H1 (cell line): ENCODE measurements around the gene ANKS1B. TPM values are rescaled to one million over a fixed set of nuclear protein-coding genes. Genes with fewer than 3 reads are reported as not detected.

ENCODE experiments used
- ASH2L ChIP-seq: fragments of 200-600, 300-600 bp; sonication (generic); IDR thresholded peaks from one replicate; pipeline ENCODE4 v1.7.1; 2017; ENCODE audit warnings: low read length
- BACH1 ChIP-seq: IDR thresholded peaks from 2 replicates; pipeline ENCODE4 v1.6.1; 2012; ENCODE audit warnings: low read length, improper control_type of control experiment
- FOSL1 ChIP-seq: IDR thresholded peaks from 2 replicates; pipeline ENCODE4 v1.6.1; 2011; ENCODE audit warnings: mild to moderate bottlenecking, low read depth, low read length, moderate library complexity; ENCODE audit not compliant: insufficient read depth
- HDAC6 ChIP-seq: IDR thresholded peaks from one replicate; pipeline ENCODE4 v1.7.1; 2012; ENCODE audit warnings: low read depth, mild to moderate bottlenecking, inconsistent platforms, low read length, moderate library complexity
- KDM1A ChIP-seq: fragments of 200-600, 300-600 bp; sonication (generic); IDR thresholded peaks from 2 replicates; pipeline ENCODE4 v1.7.1; 2016; ENCODE audit warnings: mild to moderate bottlenecking, low read length, borderline replicate concordance
- RFX5 ChIP-seq: IDR thresholded peaks from 2 replicates; pipeline ENCODE4 v1.6.1; 2011; ENCODE audit warnings: low read depth, low read length, improper control_type of control experiment, borderline replicate concordance
- RNF2 ChIP-seq: fragments of 200-900, 300-1000 bp; sonication (generic); IDR thresholded peaks from 2 replicates; pipeline ENCODE4 v1.7.1; 2016; ENCODE audit warnings: borderline replicate concordance, low read depth, mild to moderate bottlenecking, antibody characterized with exemption, low read length; ENCODE audit not compliant: poor library complexity, severe bottlenecking; ENCODE audit errors: missing control alignments
- TAF7 ChIP-seq: optimal IDR thresholded peaks from 2 replicates; pipeline ENCODE3; 2011; ENCODE audit warnings: low read depth, mild to moderate bottlenecking, inconsistent platforms, low read length, moderate library complexity, borderline replicate concordance
- polyA plus RNA-seq, 7 experiments: library from polyadenylated mRNA; depleted of rRNA in 3 of 7; stranded (reverse) in 5 of 7; unstranded in 2 of 7; fragments of >200 nt in 5 of 7; fragments of 200-250 nt in 2 of 7; gene quantifications; 1 replicate in 5 of 7; 2 replicates in 1 of 7; 4 replicates in 1 of 7; pipeline versions ENCODE4 v1.2.1 to v1.2.3, GENCODE V29; 2011 to 2013; ENCODE audit warnings: missing spikeins in 2 of 7, mixed read lengths in 2 of 7
- total RNA-seq: library from RNA; stranded (reverse); fragmentation: NEBNext Ultra II Directional; extraction: Animal tissue kit (Norgen Biotek cat#: 25700); gene quantifications from 2 replicates; pipeline ENCODE4 v1.2.1, GENCODE V29; 2021

ANKS1B gene
- total and polyA plus RNA-seq, 2 of the 8 experiments (the other 6 are each of a cell fraction or from before 2014, with no cell fraction given), result 2.7 to 6.1 TPM

- TF ChIP-seq FOSL1 (no peak), BACH1 (no peak), KDM1A (no peak), ASH2L (no peak), HDAC6 (no peak), RNF2 (no peak), TAF7 (no peak), RFX5 (no peak)
Observed at GRCh38 chr12:99875081-99875480, 109.7 kb downstream of the ANKS1B start (continued).
